Thyroid gland (tissue), 4 donors: Measurements from ENCODE around the gene HSP90AA1.
A peak's percentile ranks its signal among the peaks of the same experiment; 100 is the strongest.

Source experiments
- POLR2A ChIP-seq, 2 donors: fragments of 450-650 bp; IDR thresholded peaks; one replicate each; pipeline ENCODE4 v1.6.1; 2017; ENCODE audit warnings: antibody characterized with exemption in 2 of 2, mild to moderate bottlenecking in 2 of 2, moderate library complexity in 1 of 2
- TF ChIP-seq, protein P1 (sequence below), 6 experiments: fragments of 200-600 bp in 3 of 6; fragments of 450-650 bp in 3 of 6; sonication (generic) in 3 of 6; IDR thresholded peaks; one replicate each; pipeline ENCODE4 v1.5.1; 2016 to 2019; ENCODE audit warnings: antibody characterized with exemption in 6 of 6, mild to moderate bottlenecking in 2 of 6, inconsistent platforms in 1 of 6, moderate library complexity in 1 of 6

DNA sequence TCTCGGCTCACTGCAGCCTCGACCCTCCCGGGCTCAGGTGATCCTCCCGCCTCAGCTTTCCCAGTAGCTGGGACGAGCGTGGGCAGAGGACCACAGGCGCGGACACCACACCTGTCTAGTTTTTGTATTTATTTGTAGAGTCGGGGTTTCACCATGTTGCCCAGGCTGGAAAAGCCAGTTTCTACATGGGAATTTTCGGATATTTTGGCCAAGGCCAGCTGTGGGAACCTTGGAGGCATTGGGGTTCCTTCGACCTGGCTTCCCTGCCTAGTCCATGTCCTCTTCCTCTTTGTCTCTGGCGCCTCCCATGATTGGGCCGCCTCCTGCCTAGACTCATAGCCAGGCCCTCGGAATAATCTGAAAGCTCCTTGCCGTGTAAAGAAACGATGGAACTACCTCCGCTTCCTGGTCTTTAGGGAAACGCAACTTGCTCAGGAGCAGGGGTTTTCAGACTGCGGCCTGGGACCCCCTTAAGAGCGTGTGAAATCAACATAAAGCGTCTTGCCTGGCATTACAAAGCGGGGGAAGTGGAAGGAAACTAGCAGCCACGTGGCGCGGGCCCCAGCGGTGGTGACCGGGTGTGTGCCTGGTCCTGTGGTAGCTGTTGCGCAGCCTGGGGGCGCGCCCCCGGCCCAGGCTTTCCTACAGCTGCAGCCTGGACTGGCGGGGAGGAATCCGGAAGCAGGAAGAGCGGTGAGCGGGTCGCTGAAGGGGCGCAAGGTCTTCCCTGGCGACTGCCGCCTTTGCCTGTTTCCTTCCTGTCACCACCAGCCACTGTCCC is 1.4 kb upstream of the HSP90AA1 start:
- TF ChIP-seq, protein P1, sequence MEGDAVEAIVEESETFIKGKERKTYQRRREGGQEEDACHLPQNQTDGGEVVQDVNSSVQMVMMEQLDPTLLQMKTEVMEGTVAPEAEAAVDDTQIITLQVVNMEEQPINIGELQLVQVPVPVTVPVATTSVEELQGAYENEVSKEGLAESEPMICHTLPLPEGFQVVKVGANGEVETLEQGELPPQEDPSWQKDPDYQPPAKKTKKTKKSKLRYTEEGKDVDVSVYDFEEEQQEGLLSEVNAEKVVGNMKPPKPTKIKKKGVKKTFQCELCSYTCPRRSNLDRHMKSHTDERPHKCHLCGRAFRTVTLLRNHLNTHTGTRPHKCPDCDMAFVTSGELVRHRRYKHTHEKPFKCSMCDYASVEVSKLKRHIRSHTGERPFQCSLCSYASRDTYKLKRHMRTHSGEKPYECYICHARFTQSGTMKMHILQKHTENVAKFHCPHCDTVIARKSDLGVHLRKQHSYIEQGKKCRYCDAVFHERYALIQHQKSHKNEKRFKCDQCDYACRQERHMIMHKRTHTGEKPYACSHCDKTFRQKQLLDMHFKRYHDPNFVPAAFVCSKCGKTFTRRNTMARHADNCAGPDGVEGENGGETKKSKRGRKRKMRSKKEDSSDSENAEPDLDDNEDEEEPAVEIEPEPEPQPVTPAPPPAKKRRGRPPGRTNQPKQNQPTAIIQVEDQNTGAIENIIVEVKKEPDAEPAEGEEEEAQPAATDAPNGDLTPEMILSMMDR (IDR thresholded peaks at IDR 0.05), result no peak
- peak in 1 of 2 donors; percentile 22 for TF ChIP-seq POLR2A (IDR thresholded peaks at IDR 0.05)
